HEK293 (cell line): ENCODE data around the gene RRBP1.
A peak's percentile ranks its signal among the peaks of the same experiment; 100 is the strongest.

ENCODE experiments used
- CTCF ChIA-PET: fragments of 350-600 bp; formaldehyde crosslinking; extraction: SDS; loops from one replicate; lab custom pipeline; 2021; ENCODE audit warnings: antibody characterized with exemption; lab: Yijun Ruan, JAX
- POLR2A ChIA-PET: fragments of 300-600 bp; formaldehyde crosslinking; extraction: SDS; loops from one replicate; lab custom pipeline; 2020; ENCODE audit warnings: antibody characterized with exemption, inconsistent platforms; lab: Yijun Ruan, JAX
- H3K27ac ChIP-seq: fragments of 200-500 bp; sonication (Bioruptor generic); 2 replicates; pipeline ENCODE4 v1.5.1; 2014; ENCODE audit warnings: low read depth, low read length, control low read depth, inconsistent platforms; ENCODE audit errors: extremely low read depth
- H3K36me3 ChIP-seq, 2 experiments: fragments of 200-500 bp in 1 of 2; sonication (Bioruptor generic) in 1 of 2; 1 replicate in 1 of 2; 2 replicates in 1 of 2; pipeline ENCODE4 v1.5.1; 2014 to 2017; ENCODE audit warnings: inconsistent platforms in 2 of 2, low read length in 2 of 2; ENCODE audit not compliant: control insufficient read depth in 2 of 2, insufficient read depth in 1 of 2
- H3K4me1 ChIP-seq: fragments of 200-500 bp; sonication (Bioruptor generic); 2 replicates; pipeline ENCODE4 v1.5.1; 2014; ENCODE audit warnings: mild to moderate bottlenecking, low read length, inconsistent platforms; ENCODE audit not compliant: control insufficient read depth, insufficient read depth
- H3K4me3 ChIP-seq: 2 replicates; pipeline ENCODE4 v1.5.1; 2011; ENCODE audit warnings: low read depth, mild to moderate bottlenecking, control low read depth, low read length, moderate library complexity
- H3K9me3 ChIP-seq: fragments of 200-500 bp; sonication (Bioruptor generic); 2 replicates; pipeline ENCODE4 v1.5.1; 2014; ENCODE audit warnings: low read depth, low read length, inconsistent platforms; ENCODE audit not compliant: control insufficient read depth, insufficient read depth
- KLF1 ChIP-seq: fragments of 450-650 bp; formaldehyde crosslinking; IDR thresholded peaks from 2 replicates; pipeline ENCODE4 v1.5.1; 2016; ENCODE audit warnings: missing biosample characterization, missing genetic modification characterization
- ZNF18 ChIP-seq: fragments of 450-650 bp; formaldehyde crosslinking; IDR thresholded peaks from 2 replicates; pipeline ENCODE4 v1.5.1; 2016; ENCODE audit warnings: missing biosample characterization, missing genetic modification characterization
- ZNF274 ChIP-seq, 2 experiments: fragments of 200-500 bp in 1 of 2; fragments of 450-650 bp in 1 of 2; sonication (Bioruptor generic) in 1 of 2; formaldehyde crosslinking in 1 of 2; IDR thresholded peaks; 2 replicates each; pipeline versions ENCODE4 v1.5.1 to v1.6.1; 2014 to 2016; ENCODE audit warnings: borderline replicate concordance in 1 of 2, inconsistent platforms in 1 of 2, low read length in 1 of 2, missing biosample characterization in 1 of 2, missing genetic modification characterization in 1 of 2
- ZNF354C ChIP-seq: fragments of 450-650 bp; formaldehyde crosslinking; IDR thresholded peaks from 2 replicates; pipeline ENCODE4 v1.5.1; 2016; ENCODE audit warnings: missing biosample characterization, missing genetic modification characterization, low read depth, borderline replicate concordance
- ZNF521 ChIP-seq: fragments of 450-650 bp; formaldehyde crosslinking; IDR thresholded peaks from 2 replicates; pipeline ENCODE4 v1.5.1; 2017; ENCODE audit warnings: missing biosample characterization, mild to moderate bottlenecking, missing genetic modification characterization
- ZNF571 ChIP-seq: fragments of 450-650 bp; formaldehyde crosslinking; IDR thresholded peaks from 2 replicates; pipeline ENCODE4 v1.5.0; 2017; ENCODE audit warnings: missing biosample characterization, missing genetic modification characterization
- ZSCAN16 ChIP-seq: fragments of 450-650 bp; formaldehyde crosslinking; IDR thresholded peaks from 2 replicates; pipeline ENCODE4 v1.5.1; 2016; ENCODE audit warnings: missing biosample characterization, missing genetic modification characterization
- TF ChIP-seq, protein P1 (sequence below): fragments of 450-650 bp; formaldehyde crosslinking; IDR thresholded peaks from 2 replicates; pipeline ENCODE4 v1.5.1; 2016; ENCODE audit warnings: missing biosample characterization, missing genetic modification characterization
- TF ChIP-seq, protein P2 (sequence below): fragments of 450-650 bp; IDR thresholded peaks from 2 replicates; pipeline ENCODE4 v1.5.1; 2018; ENCODE audit warnings: missing biosample characterization, mild to moderate bottlenecking, missing genetic modification characterization

RRBP1 gene

GRCh38 chr20:17613328-17614175, 68.5 kb downstream of the RRBP1 start:
- Histone ChIP-seq H3K36me3 (peaks cover 0 to 43% of the 10 kb centered on the region in 2 experiments; a peak in 2 of 3 replicates), H3K27ac (no peak overlapping the region), H3K4me3 (no peak overlapping the region), H3K9me3 (no peaks in the 10 kb centered on the region), H3K4me1 (no peaks in the 10 kb centered on the region)
- TF ChIP-seq KLF1 (tag by site-specific recombination) (peak; percentile 71), ZNF354C (tag by site-specific recombination) (no peak)
- ChIA-PET CTCF (interaction anchor here (0.6 to 2.0 kb wide), 6 partner anchors 9 to 165 kb away, joined by 3 to 9 read pairs (median 4); partner anchors contain the start of genes DSTN and RRBP1), POLR2A (interaction anchor here (0.6 to 1.0 kb wide), 3 partner anchors 36 to 62 kb away, joined by 4 to 7 read pairs (median 4); partner anchors contain the start of gene DSTN)

DNA sequence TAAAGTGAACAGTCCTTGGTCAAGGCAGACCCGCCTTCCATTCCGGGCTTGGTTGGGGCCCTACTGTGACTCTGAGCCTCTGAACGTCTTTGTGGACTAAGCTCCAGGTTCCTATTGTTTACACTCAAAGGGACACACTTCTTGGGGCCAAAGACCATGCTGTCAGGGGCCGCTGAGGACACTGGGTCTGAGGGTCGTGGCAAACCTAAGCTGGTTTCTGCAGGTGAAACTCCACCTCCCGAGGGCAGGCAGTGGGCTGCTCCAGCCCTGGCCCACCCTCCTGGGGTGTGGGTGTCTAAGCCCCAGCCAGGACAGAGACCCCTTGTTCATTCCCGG, 69.1 kb downstream of the RRBP1 start:
- CTCF ChIA-PET, result interaction anchor here (0.8 to 2.0 kb wide), 4 partner anchors 8 to 76 kb away, joined by 4 to 9 read pairs (median 4); partner anchors contain the start of gene RRBP1
- no peaks in the 10 kb centered on the region for H3K4me1 ChIP-seq
- H3K27ac ChIP-seq, result no peak overlapping the region
- POLR2A ChIA-PET, result interaction anchor here (0.6 kb wide), 1 partner anchor 62 kb away, joined by 4 read pairs; no protein-coding TSS in a partner anchor
- no peak overlapping the region for H3K4me3 ChIP-seq
- H3K9me3 ChIP-seq, result no peaks in the 10 kb centered on the region
- TF ChIP-seq, protein P1, sequence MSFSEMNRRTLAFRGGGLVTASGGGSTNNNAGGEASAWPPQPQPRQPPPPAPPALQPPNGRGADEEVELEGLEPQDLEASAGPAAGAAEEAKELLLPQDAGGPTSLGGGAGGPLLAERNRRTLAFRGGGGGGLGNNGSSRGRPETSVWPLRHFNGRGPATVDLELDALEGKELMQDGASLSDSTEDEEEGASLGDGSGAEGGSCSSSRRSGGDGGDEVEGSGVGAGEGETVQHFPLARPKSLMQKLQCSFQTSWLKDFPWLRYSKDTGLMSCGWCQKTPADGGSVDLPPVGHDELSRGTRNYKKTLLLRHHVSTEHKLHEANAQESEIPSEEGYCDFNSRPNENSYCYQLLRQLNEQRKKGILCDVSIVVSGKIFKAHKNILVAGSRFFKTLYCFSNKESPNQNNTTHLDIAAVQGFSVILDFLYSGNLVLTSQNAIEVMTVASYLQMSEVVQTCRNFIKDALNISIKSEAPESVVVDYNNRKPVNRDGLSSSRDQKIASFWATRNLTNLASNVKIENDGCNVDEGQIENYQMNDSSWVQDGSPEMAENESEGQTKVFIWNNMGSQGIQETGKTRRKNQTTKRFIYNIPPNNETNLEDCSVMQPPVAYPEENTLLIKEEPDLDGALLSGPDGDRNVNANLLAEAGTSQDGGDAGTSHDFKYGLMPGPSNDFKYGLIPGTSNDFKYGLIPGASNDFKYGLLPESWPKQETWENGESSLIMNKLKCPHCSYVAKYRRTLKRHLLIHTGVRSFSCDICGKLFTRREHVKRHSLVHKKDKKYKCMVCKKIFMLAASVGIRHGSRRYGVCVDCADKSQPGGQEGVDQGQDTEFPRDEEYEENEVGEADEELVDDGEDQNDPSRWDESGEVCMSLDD, result no peak
- TF ChIP-seq ZNF571 (no peak), ZNF274 (IDR thresholded peaks at IDR 0.05; ENCODE audit: low read length) (no peak), ZNF274 (tag by site-specific recombination; IDR thresholded peaks at IDR 0.05; ENCODE audit: borderline replicate concordance) (no peak), ZNF521 (no peak)
- H3K36me3 ChIP-seq, result peaks cover 0 to 39% of the 10 kb centered on the region in 2 experiments; a peak in 2 of 3 replicates

DNA sequence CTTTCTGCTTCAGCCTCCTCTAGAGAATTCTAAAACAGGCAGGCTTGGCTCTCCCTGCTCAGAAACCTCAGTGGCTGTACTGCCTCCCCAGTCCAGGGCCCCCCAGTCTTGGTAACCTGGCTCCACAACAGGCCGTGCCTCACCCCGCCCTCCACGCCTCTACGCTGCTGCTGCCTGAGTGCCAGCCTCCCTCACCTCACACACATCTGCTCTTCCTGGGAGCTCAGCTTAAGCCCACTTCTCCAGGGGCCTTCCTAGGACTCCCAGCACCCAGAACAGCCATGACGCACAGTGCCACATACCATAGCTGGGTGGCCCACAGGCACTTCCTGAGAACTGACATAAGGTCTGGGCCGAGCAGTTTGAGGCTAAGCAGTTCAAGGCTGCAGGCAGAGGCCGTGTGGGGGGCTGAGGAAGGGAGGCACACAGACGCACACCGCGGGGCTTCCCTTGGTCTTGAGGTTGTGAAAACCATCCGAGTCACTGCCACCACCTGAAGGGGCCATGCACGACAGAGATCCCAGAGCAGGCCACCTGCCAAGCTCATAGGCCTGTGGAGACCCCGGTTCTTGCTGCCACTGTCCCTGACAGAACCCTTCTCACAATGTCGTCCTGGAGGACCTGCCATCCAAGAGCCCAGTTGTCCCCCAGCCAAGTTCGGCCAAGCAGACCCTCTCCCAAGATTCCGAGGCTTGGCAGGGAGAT, 69.6 kb downstream of the RRBP1 start:
- no peak overlapping the region for H3K4me3 ChIP-seq
- TF ChIP-seq, protein P2, sequence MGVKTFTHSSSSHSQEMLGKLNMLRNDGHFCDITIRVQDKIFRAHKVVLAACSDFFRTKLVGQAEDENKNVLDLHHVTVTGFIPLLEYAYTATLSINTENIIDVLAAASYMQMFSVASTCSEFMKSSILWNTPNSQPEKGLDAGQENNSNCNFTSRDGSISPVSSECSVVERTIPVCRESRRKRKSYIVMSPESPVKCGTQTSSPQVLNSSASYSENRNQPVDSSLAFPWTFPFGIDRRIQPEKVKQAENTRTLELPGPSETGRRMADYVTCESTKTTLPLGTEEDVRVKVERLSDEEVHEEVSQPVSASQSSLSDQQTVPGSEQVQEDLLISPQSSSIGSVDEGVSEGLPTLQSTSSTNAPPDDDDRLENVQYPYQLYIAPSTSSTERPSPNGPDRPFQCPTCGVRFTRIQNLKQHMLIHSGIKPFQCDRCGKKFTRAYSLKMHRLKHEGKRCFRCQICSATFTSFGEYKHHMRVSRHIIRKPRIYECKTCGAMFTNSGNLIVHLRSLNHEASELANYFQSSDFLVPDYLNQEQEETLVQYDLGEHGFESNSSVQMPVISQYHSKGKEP (tag by site-specific recombination), result no peak
- TF ChIP-seq ZSCAN16 (no peak), ZNF18 (tag by site-specific recombination) (no peak)
- ChIA-PET CTCF (interaction anchor here (0.8 to 2.0 kb wide), 4 partner anchors 8 to 76 kb away, joined by 4 to 9 read pairs (median 4); partner anchors contain the start of gene RRBP1), POLR2A (no interaction called here)
- no peak overlapping the region for H3K27ac ChIP-seq
- no peaks in the 10 kb centered on the region for H3K9me3 ChIP-seq
- peaks cover 0 to 42% of the 10 kb centered on the region in 2 experiments; a peak in 2 of 3 replicates for H3K36me3 ChIP-seq
- no peaks in the 10 kb centered on the region for H3K4me1 ChIP-seq
